SK-N-SH treated with all-trans-retinoic acid at 6 μM for 48 hours (cell line): ENCODE measurements around the gene RSAD1.

Experiments
- GLIS3 ChIP-seq: fragments of 250-450 bp; sonication (Bioruptor Pico); IDR thresholded peaks from 2 replicates; pipeline ENCODE4 v1.5.0; 2020; ENCODE audit warnings: mild to moderate bottlenecking, moderate library complexity
- ISL1 ChIP-seq: fragments of 250-450 bp; sonication (Bioruptor Pico); IDR thresholded peaks from 2 replicates; pipeline ENCODE4 v2.1.2; 2022; ENCODE audit warnings: mild to moderate bottlenecking, moderate library complexity
- OSR1 ChIP-seq: fragments of 250-450 bp; sonication (Bioruptor Pico); IDR thresholded peaks from 2 replicates; pipeline ENCODE4 v1.8.0; 2022; ENCODE audit warnings: moderate library complexity, mild to moderate bottlenecking, inconsistent platforms
- RARB ChIP-seq: fragments of 250-450 bp; sonication (Bioruptor Pico); IDR thresholded peaks from 2 replicates; pipeline ENCODE4 v1.8.0; 2021; ENCODE audit warnings: mild to moderate bottlenecking, moderate library complexity
- SNAI2 ChIP-seq: fragments of 250-450 bp; sonication (Bioruptor Pico); IDR thresholded peaks from 2 replicates; pipeline ENCODE4 v1.5.0; 2020; ENCODE audit warnings: mild to moderate bottlenecking, moderate library complexity
- ZC3H10 ChIP-seq: fragments of 250-450 bp; sonication (Bioruptor Pico); IDR thresholded peaks from 2 replicates; pipeline ENCODE4 v1.5.1; 2021; ENCODE audit warnings: mild to moderate bottlenecking, moderate library complexity
- ZNF565 ChIP-seq: fragments of 450-650 bp; formaldehyde crosslinking; conservative IDR thresholded peaks from 2 replicates; pipeline ENCODE4 v1.5.0; 2020; ENCODE audit warnings: low read depth, mild to moderate bottlenecking, moderate library complexity
- ZNF70 ChIP-seq: fragments of 450-650 bp; formaldehyde crosslinking; IDR thresholded peaks from 2 replicates; pipeline ENCODE4 v1.5.0; 2020; ENCODE audit warnings: mild to moderate bottlenecking, moderate library complexity
- ZNF8 ChIP-seq: fragments of 450-650 bp; formaldehyde crosslinking; IDR thresholded peaks from 2 replicates; pipeline ENCODE4 v1.5.0; 2020; ENCODE audit warnings: mild to moderate bottlenecking, moderate library complexity

DNA sequence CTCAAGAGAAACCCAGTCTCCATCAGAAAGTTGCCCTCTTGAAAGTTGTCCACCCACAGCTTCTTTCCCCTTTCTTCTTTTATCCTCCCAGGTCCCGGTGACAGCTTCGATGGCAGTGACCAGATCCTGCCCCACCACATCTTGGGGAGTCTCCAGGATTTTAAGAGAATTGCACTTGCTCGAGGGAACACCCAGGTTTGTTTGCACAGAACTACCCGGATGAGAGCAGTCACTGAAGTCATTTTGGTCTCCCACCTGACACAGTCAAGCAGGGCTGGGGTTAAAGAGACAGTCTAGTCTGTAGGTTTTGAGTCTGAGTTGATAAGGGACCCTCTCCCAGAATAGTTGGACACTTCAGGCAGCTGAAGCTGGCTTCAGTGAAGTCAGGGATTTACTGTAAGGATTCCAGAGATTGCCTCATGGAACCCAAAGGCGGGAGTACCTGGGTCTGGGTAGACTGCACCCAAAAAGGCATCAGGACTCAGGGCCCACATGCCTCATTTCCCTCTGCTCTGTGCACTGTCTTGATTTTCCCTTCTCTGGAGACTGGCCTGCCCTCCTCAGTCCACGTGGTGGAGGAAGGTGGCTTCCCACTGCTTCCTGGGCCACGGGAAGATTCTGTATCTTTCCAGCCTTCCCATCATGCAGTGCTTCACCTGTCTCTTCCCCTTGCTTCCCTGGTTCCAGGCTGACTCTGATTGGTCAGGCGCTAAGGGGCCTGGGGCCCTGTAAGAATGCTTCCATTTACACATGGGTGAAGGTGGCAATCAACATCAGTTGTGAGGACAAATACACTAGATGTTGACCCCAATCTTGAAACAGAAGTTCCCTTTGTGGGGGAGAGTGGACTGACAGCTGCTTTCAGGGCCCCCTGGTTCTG lies 39.1 kb downstream of the RSAD1 start:
- TF ChIP-seq ZNF565 (CRISPR knock-in tag) (no peak), SNAI2 (CRISPR knock-in tag) (no peak), ZC3H10 (no peak), ISL1 (no peak), ZNF70 (no peak), RARB (CRISPR knock-in tag) (no peak), GLIS3 (no peak), OSR1 (CRISPR knock-in tag) (no peak), ZNF8 (CRISPR knock-in tag) (no peak)
